Stimulated activated naive CD4-positive, alpha-beta T cell treated with Interleukin-2 at 50 U/mL for 16 hours (primary cell): ENCODE data around the gene AKAIN1.

ENCODE experiments used
- DNase-seq: peaks from one replicate; lab custom pipeline; 2025; lab: John Stamatoyannopoulos, UW

Gene AKAIN1

GRCh38 chr18:5093902-5094301 is 103.2 kb downstream of the AKAIN1 start:
- no peak for DNase-seq
